Stimulated activated CD8-positive, alpha-beta memory T cell treated with anti-CD3 and anti-CD28 coated beads, Interleukin-7, amount 100 ng/mL, for 24 hours (primary cell): Measurements from ENCODE around the gene TRMO.

Experiments used
- DNase-seq: peaks from one replicate; pipeline ENCODE4 v3.0.0-alpha.2; 2020; ENCODE audit warnings: low read depth

The TRMO gene

DNA sequence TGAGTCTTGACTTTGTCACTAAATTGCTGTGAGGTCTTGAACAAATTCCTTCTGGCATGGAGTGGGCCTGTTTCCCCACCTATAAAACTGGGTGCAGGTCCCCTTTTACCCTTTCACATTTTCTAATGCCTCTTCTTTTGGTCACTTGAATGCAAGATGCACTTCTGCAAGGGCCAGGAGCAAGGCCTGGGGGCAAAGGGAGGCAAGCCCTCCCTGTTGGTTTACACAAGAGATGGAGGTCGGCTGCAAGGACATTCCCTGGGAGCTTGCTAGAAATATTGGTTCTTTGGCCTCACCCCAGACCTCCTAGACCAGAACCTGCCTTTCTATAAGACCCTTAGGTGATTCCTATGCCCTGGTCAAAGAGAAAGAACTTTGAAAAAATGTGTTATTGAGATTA lies 63.5 kb downstream of the TRMO start:
- no peak for DNase-seq

- no peak for DNase-seq
Measured at GRCh38 chr9:97858393-97858713, 63.9 kb downstream of the TRMO start.

DNA sequence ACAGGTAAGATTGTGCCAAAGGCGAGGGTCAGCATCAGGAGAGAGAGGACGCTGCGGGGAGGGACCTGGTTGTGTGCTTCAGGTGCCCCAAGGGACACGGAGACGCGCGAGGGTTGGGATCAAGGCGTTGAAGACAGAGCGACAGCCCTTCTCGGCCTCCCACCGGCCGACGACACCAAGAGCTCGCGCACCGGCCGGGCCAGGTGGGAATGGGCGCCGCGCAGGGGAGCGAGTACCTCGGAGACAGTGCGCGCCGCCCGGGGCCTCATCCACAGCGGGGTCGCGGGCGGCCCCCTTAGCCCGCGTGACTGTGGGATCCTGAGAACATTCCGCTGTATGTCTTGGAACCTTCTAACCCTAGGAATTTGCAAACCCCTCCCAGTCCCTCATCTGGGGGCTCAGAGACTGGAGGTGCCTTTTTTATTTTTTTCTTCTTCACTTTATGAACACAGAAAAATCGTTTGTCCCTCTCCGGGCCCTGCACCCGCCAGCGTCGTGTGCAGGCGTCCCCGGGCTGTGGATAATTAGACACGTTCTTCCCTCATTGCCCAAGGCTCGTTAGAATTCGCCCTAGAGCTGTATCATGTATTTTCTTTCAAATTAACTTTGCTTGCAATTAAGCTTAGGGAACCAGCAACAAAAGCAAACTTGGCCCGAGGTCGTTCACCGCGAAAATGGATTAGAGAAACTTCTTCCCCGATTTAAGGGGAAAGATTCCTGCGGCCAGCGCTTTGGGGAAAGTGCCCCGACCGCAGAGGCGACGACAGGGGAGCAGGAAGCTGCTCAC lies 64.5 kb downstream of the TRMO start:
- no peak for DNase-seq

GRCh38 chr9:97856857-97857605 lies 65.3 kb downstream of the TRMO start:
- no peak for DNase-seq

GRCh38 chr9:97855899-97856298 lies 66.4 kb downstream of the TRMO start:
- DNase-seq = no peak

DNA sequence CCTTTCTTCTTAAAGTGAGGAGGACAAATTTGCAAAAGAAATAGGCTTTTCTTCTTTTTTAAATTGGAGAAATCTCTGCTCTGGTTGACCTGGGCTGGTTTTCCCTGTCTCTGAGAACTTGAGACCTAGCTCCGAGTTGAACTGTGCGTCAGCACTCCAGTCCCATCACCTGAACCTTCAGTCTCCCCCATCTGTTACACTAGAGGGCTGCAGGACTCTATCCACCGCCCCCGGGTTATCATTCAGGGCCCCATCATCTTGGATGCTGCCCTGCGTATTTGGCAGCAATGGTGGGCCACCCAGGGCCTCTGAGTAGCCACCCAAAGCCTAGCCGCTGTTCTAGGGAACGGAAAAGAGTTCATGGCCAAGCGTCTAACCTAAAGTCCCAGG lies 66.8 kb downstream of the TRMO start:
- DNase-seq = no peak

DNA sequence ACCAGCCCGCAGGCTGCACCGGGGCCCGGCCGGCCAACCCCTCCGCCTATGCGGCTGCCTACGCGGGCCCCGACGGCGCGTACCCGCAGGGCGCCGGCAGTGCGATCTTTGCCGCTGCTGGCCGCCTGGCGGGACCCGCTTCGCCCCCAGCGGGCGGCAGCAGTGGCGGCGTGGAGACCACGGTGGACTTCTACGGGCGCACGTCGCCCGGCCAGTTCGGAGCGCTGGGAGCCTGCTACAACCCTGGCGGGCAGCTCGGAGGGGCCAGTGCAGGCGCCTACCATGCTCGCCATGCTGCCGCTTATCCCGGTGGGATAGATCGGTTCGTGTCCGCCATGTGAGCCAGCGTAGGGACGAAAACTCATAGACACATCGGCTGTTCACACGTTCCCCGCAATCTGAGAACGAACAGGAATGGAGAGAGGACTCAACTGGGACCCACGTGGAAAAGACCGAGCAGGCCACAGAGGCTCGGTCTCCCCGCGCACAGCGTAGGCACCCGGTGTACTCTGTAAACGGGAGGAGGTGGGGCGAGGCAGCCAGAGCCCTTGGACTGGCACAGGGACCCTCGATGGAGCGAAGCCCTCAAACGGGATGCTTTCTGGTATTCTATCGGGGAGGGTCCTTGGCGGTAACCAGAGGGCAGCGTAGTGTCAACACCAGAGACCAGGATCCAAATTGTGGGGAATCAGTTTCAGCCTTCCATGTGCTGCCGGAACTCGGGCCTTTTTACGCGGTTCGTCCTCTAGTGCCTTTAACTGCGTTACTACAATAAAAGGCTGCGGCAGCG lies 67.4 kb downstream of the TRMO start:
- DNase-seq = no peak
